Esophagus muscularis mucosa (tissue), 4 donors: ENCODE measurements around the gene IRF2BP2. TPM values are rescaled to one million over a fixed set of nuclear protein-coding genes. Genes with fewer than 3 reads are reported as not detected.
"Not testable (repeated sequence)": the region's sequence is repeated elsewhere in the genome, so short reads cannot be mapped to it uniquely, and the experiment has no call there.

Experiments
- DNase-seq: peaks from one replicate; pipeline ENCODE4 v3.0.0-alpha.2; 2017; ENCODE audit errors: extremely low spot score
- H3K27ac ChIP-seq, 4 donors: fragments of 200-600 bp; sonication (generic); replicated peaks in 1 of 4; 1 replicate in 3 of 4; 2 replicates in 1 of 4; pipeline ENCODE4 v1.5.1; 2016 to 2019; ENCODE audit warnings: mild to moderate bottlenecking in 1 of 4
- H3K27me3 ChIP-seq, 4 donors: fragments of 200-600 bp; sonication (generic); one replicate each; pipeline versions ENCODE4 v1.5.1 to v1.6.0; 2016 to 2019
- H3K36me3 ChIP-seq, 4 donors: fragments of 200-600 bp; sonication (generic); one replicate each; pipeline ENCODE4 v1.5.1; 2016 to 2019
- H3K4me1 ChIP-seq, 4 donors: fragments of 200-600 bp; sonication (generic); one replicate each; pipeline ENCODE4 v1.5.1; 2016 to 2019
- H3K4me3 ChIP-seq, 4 donors: fragments of 200-600 bp; sonication (generic); 1 replicate in 2 of 4; 2 replicates in 2 of 4; pipeline ENCODE4 v1.5.1; 2016 to 2019; ENCODE audit warnings: mild to moderate bottlenecking in 4 of 4, moderate library complexity in 1 of 4
- H3K9me3 ChIP-seq, 4 donors: fragments of 200-600 bp; sonication (generic); 1 replicate in 3 of 4; 2 replicates in 1 of 4; pipeline ENCODE4 v1.5.1; 2016 to 2019
- EP300 ChIP-seq: sonication (generic); formaldehyde crosslinking; IDR thresholded peaks from one replicate; pipeline ENCODE4 v1.6.1; 2017; ENCODE audit warnings: antibody characterized with exemption
- POLR2A ChIP-seq: fragments of 450-650 bp; IDR thresholded peaks from one replicate; pipeline ENCODE4 v1.6.1; 2017; ENCODE audit warnings: antibody characterized with exemption, moderate library complexity, mild to moderate bottlenecking, low read depth
- POLR2AphosphoS5 ChIP-seq, 2 donors: sonication (generic); formaldehyde crosslinking; IDR thresholded peaks; one replicate each; pipeline ENCODE4 v1.6.1; 2017; ENCODE audit warnings: antibody characterized with exemption in 2 of 2
- WGBS: methylation state at CpG from one replicate; pipeline ENCODE4 v1.1.5; 2018; 5-methylcytosine and 5-hydroxymethylcytosine counted together
- intact Hi-C: fragments of 100-400 bp; cut with DNase I; formaldehyde crosslinking; loops from one replicate; pipeline ENCODE4 v1.15.1; 2023
- total RNA-seq, 4 donors: library from RNA; depleted of rRNA; stranded (reverse); fragments of >200 nt; gene quantifications; one replicate each; pipeline versions ENCODE4 v1.1.0 to v1.2.1, GENCODE V29; 2016
- TF ChIP-seq, protein P1 (sequence below), 3 experiments: fragments of 200-600 bp in 2 of 3; fragments of 450-650 bp in 1 of 3; sonication (generic) in 2 of 3; IDR thresholded peaks; one replicate each; pipeline ENCODE4 v1.5.1; 2017 to 2019; ENCODE audit warnings: antibody characterized with exemption in 3 of 3, mild to moderate bottlenecking in 2 of 3, moderate library complexity in 1 of 3

IRF2BP2 gene
- total RNA-seq, 4 donors from 2014 or later = 83.3 to 119 (median 97.9) TPM

DNA sequence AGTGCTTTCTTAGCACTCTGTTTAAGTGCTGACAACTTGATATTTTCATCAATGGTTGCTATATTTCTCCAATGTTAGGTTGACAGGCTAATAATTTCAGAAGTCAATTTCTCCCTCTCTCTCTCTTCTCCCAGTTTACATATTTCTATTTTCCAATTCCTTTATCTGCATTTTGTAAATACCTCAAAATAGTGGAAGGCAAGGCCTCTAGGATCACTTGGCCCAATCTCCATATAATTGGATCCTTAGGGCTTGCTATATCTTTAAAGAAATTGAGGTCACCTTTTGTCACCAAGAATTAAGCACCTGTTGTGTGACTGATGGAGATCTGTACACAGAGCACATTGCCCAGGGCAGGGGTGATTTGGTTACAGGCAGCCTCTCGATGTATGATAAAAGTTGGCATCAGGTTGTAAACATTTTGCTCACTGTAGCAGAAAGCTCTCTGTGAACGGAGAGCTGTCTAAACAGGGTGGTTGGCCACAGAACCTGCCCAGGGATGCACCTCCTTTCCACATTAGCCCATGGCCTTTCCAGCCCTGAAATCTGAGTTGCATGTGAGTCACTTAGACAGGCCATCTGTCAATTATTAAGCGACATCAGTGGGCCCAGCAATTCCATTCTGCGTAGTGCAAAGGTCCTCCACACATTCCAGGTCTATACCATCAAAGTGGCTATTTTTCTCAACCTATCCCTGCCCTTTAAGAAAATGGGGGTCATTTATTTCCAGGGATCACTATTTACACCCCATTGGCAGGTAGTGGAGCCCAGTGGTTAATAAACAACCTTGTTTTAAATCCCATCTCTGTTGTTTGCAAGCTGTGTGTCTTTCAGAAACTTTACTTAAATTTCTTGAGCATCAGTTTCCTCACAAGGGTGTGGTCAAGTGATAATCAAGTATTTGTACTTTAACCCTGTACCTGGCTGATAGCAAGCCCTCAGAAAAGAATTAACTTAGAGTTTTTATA is 29.1 kb upstream of the IRF2BP2 start:
- no peaks in the 10 kb centered on the region for H3K36me3 ChIP-seq
- intact Hi-C loops = no loop called here
- 75% methylated on average over 4 of the region's 4 CpGs for whole genome bisulfite sequencing
- no peak overlapping the region for H3K4me3 ChIP-seq
- no peak overlapping the region for H3K27ac ChIP-seq
- no peaks in the 10 kb centered on the region for H3K9me3 ChIP-seq
- no peaks in the 10 kb centered on the region for H3K4me1 ChIP-seq
- no peaks in the 10 kb centered on the region for H3K27me3 ChIP-seq
- no peak for DNase-seq
- no peak for TF ChIP-seq POLR2AphosphoS5 (IDR thresholded peaks at IDR 0.05)

DNA sequence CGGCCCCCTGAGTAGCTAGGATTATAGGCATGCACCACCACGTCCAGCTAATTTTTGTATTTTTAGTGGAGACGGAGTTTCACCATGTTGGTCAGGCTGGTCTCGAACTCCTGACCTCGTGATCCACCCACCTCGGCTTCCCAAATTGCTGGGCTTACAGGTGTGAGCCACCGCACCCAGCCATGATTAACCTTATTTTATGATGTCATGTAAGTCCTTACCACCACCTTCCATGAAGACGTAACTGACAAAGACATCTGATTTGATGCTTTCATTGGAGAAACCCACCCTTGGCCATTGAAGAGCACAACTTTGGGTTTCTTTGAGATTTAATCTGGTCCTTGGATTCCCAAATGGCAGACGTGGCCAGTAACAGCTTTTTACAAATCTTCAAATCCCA is 24.9 kb upstream of the IRF2BP2 start:
- DNase-seq, intact Hi-C loops, H3K27me3 ChIP-seq, H3K9me3 ChIP-seq, H3K27ac ChIP-seq, H3K36me3 ChIP-seq, H3K4me1 ChIP-seq, H3K4me3 ChIP-seq: not testable (repeated sequence)
- WGBS = 97% methylated on average over 9 of the region's 9 CpGs

GRCh38 chr1:234634387-234634786 is 24.4 kb upstream of the IRF2BP2 start:
- Histone ChIP-seq H3K4me3 (no peak overlapping the region), H3K27ac (no peak overlapping the region), H3K36me3 (no peaks in the 10 kb centered on the region), H3K27me3 (no peaks in the 10 kb centered on the region), H3K4me1 (peaks cover 0 to 4% (median 0%) of the 10 kb centered on the region in 4 donors), H3K9me3 (no peaks in the 10 kb centered on the region)
- intact Hi-C loops = no loop called here
- TF ChIP-seq, protein P1, sequence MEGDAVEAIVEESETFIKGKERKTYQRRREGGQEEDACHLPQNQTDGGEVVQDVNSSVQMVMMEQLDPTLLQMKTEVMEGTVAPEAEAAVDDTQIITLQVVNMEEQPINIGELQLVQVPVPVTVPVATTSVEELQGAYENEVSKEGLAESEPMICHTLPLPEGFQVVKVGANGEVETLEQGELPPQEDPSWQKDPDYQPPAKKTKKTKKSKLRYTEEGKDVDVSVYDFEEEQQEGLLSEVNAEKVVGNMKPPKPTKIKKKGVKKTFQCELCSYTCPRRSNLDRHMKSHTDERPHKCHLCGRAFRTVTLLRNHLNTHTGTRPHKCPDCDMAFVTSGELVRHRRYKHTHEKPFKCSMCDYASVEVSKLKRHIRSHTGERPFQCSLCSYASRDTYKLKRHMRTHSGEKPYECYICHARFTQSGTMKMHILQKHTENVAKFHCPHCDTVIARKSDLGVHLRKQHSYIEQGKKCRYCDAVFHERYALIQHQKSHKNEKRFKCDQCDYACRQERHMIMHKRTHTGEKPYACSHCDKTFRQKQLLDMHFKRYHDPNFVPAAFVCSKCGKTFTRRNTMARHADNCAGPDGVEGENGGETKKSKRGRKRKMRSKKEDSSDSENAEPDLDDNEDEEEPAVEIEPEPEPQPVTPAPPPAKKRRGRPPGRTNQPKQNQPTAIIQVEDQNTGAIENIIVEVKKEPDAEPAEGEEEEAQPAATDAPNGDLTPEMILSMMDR (IDR thresholded peaks at IDR 0.05) = no peak
- no peak for TF ChIP-seq POLR2AphosphoS5 (IDR thresholded peaks at IDR 0.05)
- TF ChIP-seq EP300 = no peak
- 93% methylated on average over 7 of the region's 7 CpGs for WGBS
- no peak for DNase-seq

GRCh38 chr1:234633246-234634003 is 23.4 kb upstream of the IRF2BP2 start:
- no peaks in the 10 kb centered on the region for H3K9me3 ChIP-seq
- no peaks in the 10 kb centered on the region for H3K27me3 ChIP-seq
- DNase-seq = no peak
- H3K4me3 ChIP-seq = no peak overlapping the region
- H3K4me1 ChIP-seq = peaks cover 0 to 4% (median 0%) of the 10 kb centered on the region in 4 donors
- TF ChIP-seq POLR2AphosphoS5 (IDR thresholded peaks at IDR 0.05) = no peak
- TF ChIP-seq, protein P1 (IDR thresholded peaks at IDR 0.05) = no peak
- no peak for TF ChIP-seq POLR2A
- no peaks in the 10 kb centered on the region for H3K36me3 ChIP-seq
- no peak overlapping the region for H3K27ac ChIP-seq
- intact Hi-C loops = no loop called here
- 97% methylated on average over 6 of the region's 6 CpGs for WGBS

DNA sequence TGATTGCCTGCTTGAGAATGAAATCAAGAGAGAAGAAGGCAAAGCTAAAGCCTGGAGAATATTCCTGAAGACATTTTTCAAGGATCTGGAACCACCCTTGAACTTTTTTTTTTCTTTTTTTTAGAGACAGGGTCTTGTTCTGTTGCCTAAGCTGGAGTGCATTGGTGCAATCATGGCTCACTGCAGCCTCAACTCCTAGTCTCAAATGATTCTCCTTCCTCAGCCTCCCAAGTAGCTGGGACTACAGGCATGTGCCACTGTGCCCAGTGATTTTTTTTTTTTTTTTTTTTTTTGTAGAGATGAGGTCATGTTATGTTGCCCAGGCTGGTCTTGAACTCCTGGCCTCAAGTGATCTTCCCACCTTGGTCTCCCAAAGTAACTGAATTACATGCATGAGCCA is 22.2 kb upstream of the IRF2BP2 start:
- no peak for TF ChIP-seq POLR2A
- TF ChIP-seq, protein P1 (IDR thresholded peaks at IDR 0.05) = no peak
- Histone ChIP-seq H3K36me3 (no peaks in the 10 kb centered on the region), H3K4me3 (no peak overlapping the region), H3K4me1 (peaks cover 0 to 4% (median 0%) of the 10 kb centered on the region in 4 donors), H3K9me3 (no peaks in the 10 kb centered on the region), H3K27ac (no peak overlapping the region), H3K27me3 (no peaks in the 10 kb centered on the region)
- intact Hi-C loops = no loop called here
- DNase-seq = no peak
